HCT116 (cell line): ENCODE data around the gene ACOT7. TPM values are rescaled to one million over a fixed set of nuclear protein-coding genes. Genes with fewer than 3 reads are reported as not detected.
A peak's percentile ranks its signal among the peaks of the same experiment; 100 is the strongest.

Experiments
- ATAC-seq: fragments of 200-7000 bp; cut with Tn5 transposase; 2 replicates; pipeline ENCODE4 v1.9.1; 2020; ENCODE audit warnings: mild to moderate bottlenecking, moderate library complexity
- BruUV-seq: library from RNA; stranded (reverse); fragments of 400-500 nt; replicated peaks from 2 replicates; lab custom pipeline; 2021; lab: Mats Ljungman, UMichigan
- CTCF ChIA-PET: fragments of 300-600 bp; sonication (Branson Sonifier 250); formaldehyde crosslinking; loops from one replicate; lab custom pipeline; 2021; ENCODE audit warnings: antibody characterized with exemption; lab: Charles Lee
- POLR2A ChIA-PET: fragments of 300-600, 350-600 bp; sonication (Branson Sonifier 250); formaldehyde crosslinking; loops from one replicate; lab custom pipeline; 2021; ENCODE audit warnings: antibody characterized with exemption; lab: Charles Lee
- RAD21 ChIA-PET, 2 experiments: fragments of 300-600 bp; sonication (Branson Sonifier 250); formaldehyde crosslinking; loops; one replicate each; lab custom pipeline; 2023; ENCODE audit warnings: low total read pairs in 2 of 2; ENCODE audit not compliant: uncharacterized antibody in 2 of 2, unreplicated experiment in 2 of 2, low non-redundant PET in 1 of 2; lab: Charles Lee
- DNase-seq: peaks from one replicate; pipeline ENCODE4 v3.0.0-alpha.2; 2010; ENCODE audit warnings: low read depth, low spot score
- H2AFZ ChIP-seq: fragments of 200-600 bp; shearing (Covaris generic), sonication (generic); 2 replicates; pipeline ENCODE4 v1.6.1; 2017; ENCODE audit warnings: low read depth, mixed run types, mixed read lengths, antibody characterized with exemption, low read length; ENCODE audit not compliant: poor library complexity, severe bottlenecking
- H3K27ac ChIP-seq: 2 replicates; pipeline ENCODE4 v1.5.1; 2012; ENCODE audit warnings: low read depth, low read length
- H3K27me3 ChIP-seq: fragments of 200-600 bp; sonication (generic); 2 replicates; pipeline ENCODE4 v1.6.1; 2016; ENCODE audit warnings: mixed run types, low read length, mixed read lengths; ENCODE audit not compliant: insufficient read depth
- H3K36me3 ChIP-seq, 2 experiments: fragments of 200-500 bp in 1 of 2; fragments of 200-600 bp in 1 of 2; sonication (Bioruptor generic) in 1 of 2; sonication (generic) in 1 of 2; 2 replicates each; pipeline versions ENCODE4 v1.5.1 to v1.6.1; 2014 to 2016; ENCODE audit warnings: low read length in 2 of 2, inconsistent platforms in 1 of 2, mixed read lengths in 1 of 2, mixed run types in 1 of 2; ENCODE audit not compliant: insufficient read depth in 2 of 2, control insufficient read depth in 1 of 2
- H3K4me1 ChIP-seq, 2 experiments: fragments of 200-600 bp in 1 of 2; sonication (generic) in 1 of 2; 2 replicates each; pipeline versions ENCODE4 v1.5.1 to v1.6.1; 2012 to 2017; ENCODE audit warnings: low read length in 2 of 2, inconsistent platforms in 1 of 2, mild to moderate bottlenecking in 1 of 2, mixed read lengths in 1 of 2, mixed run types in 1 of 2, moderate library complexity in 1 of 2; ENCODE audit not compliant: insufficient read depth in 2 of 2, control insufficient read depth in 1 of 2
- H3K4me2 ChIP-seq: fragments of 200-600 bp; sonication (generic); 2 replicates; pipeline ENCODE4 v1.6.1; 2017; ENCODE audit warnings: mixed run types, low read length, mixed read lengths
- H3K4me3 ChIP-seq, 2 experiments: fragments of 200-600 bp in 1 of 2; sonication (generic) in 1 of 2; replicated peaks in 1 of 2; 2 replicates each; pipeline ENCODE4 v1.5.1; 2011 to 2016; ENCODE audit warnings: low read length in 2 of 2, control low read depth in 1 of 2, low read depth in 1 of 2, mild to moderate bottlenecking in 1 of 2, mixed read lengths in 1 of 2, mixed run types in 1 of 2
- H3K79me2 ChIP-seq: fragments of 200-600 bp; sonication (generic); 2 replicates; pipeline ENCODE4 v1.6.1; 2017; ENCODE audit warnings: mild to moderate bottlenecking, mixed run types, low read length, moderate library complexity, mixed read lengths; ENCODE audit not compliant: insufficient read depth
- H3K9ac ChIP-seq: fragments of 200-600 bp; sonication (generic); 2 replicates; pipeline ENCODE4 v1.6.1; 2016; ENCODE audit warnings: low read length, mixed read lengths
- H3K9me2 ChIP-seq: fragments of 200-600 bp; sonication (generic), shearing (Covaris generic); 2 replicates; pipeline ENCODE4 v1.6.1; 2017; ENCODE audit warnings: mixed run types, mild to moderate bottlenecking, moderate library complexity; ENCODE audit not compliant: insufficient read depth
- H3K9me3 ChIP-seq, 2 experiments: fragments of 200-500 bp in 1 of 2; fragments of 200-600 bp in 1 of 2; sonication (Bioruptor generic) in 1 of 2; sonication (generic) in 1 of 2; 2 replicates each; pipeline ENCODE4 v1.6.1; 2014 to 2017; ENCODE audit warnings: low read length in 2 of 2, mixed read lengths in 2 of 2, inconsistent platforms in 1 of 2, low read depth in 1 of 2, mild to moderate bottlenecking in 1 of 2, mixed run types in 1 of 2, moderate library complexity in 1 of 2; ENCODE audit not compliant: control insufficient read depth in 1 of 2, insufficient read depth in 1 of 2
- H4K20me1 ChIP-seq: fragments of 200-600 bp; sonication (generic), shearing (Covaris generic); 2 replicates; pipeline ENCODE4 v1.6.1; 2017; ENCODE audit warnings: mixed run types, mild to moderate bottlenecking, moderate library complexity; ENCODE audit not compliant: insufficient read depth
- ATF3 ChIP-seq: IDR thresholded peaks from 2 replicates; pipeline ENCODE4 v1.6.1; 2012
- CEBPB ChIP-seq: IDR thresholded peaks from 2 replicates; pipeline ENCODE4 v1.6.1; 2012; ENCODE audit warnings: low read depth
- EGR1 ChIP-seq: IDR thresholded peaks from 2 replicates; pipeline ENCODE4 v1.6.1; 2012; ENCODE audit warnings: low read depth
- EZH2phosphoT487 ChIP-seq: fragments of 200-600 bp; IDR thresholded peaks from 2 replicates; pipeline ENCODE4 v1.6.1; 2018; ENCODE audit warnings: antibody characterized with exemption, borderline replicate concordance
- FOSL1 ChIP-seq: IDR thresholded peaks from 2 replicates; pipeline ENCODE4 v1.6.1; 2012; ENCODE audit warnings: low read depth
- RAD21 ChIP-seq: IDR thresholded peaks from 2 replicates; pipeline ENCODE4 v1.6.1; 2012; ENCODE audit warnings: low read depth, mild to moderate bottlenecking
- REST ChIP-seq: IDR thresholded peaks from 2 replicates; pipeline ENCODE4 v1.6.1; 2012; ENCODE audit warnings: low read depth
- TCF7L2 ChIP-seq: IDR thresholded peaks from 2 replicates; pipeline ENCODE4 v1.7.0; 2011; ENCODE audit warnings: borderline replicate concordance, inconsistent platforms; ENCODE audit not compliant: insufficient read depth, insufficient read length; ENCODE audit errors: extremely low read depth
- YY1 ChIP-seq: IDR thresholded peaks from 2 replicates; pipeline ENCODE4 v1.6.1; 2011; ENCODE audit warnings: low read length, low read depth, moderate library complexity, mild to moderate bottlenecking; ENCODE audit not compliant: insufficient replicate concordance; ENCODE audit errors: extremely low read depth
- ZBTB33 ChIP-seq: IDR thresholded peaks from 2 replicates; pipeline ENCODE4 v1.6.1; 2011; ENCODE audit warnings: mild to moderate bottlenecking, low read length, moderate library complexity; ENCODE audit not compliant: insufficient replicate concordance; ENCODE audit errors: extremely low read depth
- intact Hi-C: fragments of 100-400 bp; cut with micrococcal nuclease; formaldehyde crosslinking; loops from 2 replicates; pipeline ENCODE4 v1.10.0; 2022
- total RNA-seq: library from RNA; stranded (reverse); gene quantifications from one replicate; pipeline ENCODE4 v1.2.1, GENCODE V29; 2021; ENCODE audit not compliant: unreplicated experiment

ACOT7 gene
- total RNA-seq, 1 experiment from 2014 or later, result 162 TPM

GRCh38 chr1:6386371-6386949 is 7.1 kb downstream of the ACOT7 start:
- Histone ChIP-seq H3K36me3 (no peaks in the 10 kb centered on the region; a peak in 1 of 4 replicates), H3K4me3 (peak overlapping the region; percentile 49 to 58), H3K27ac (peak overlapping the region; percentile 62), H3K27me3 (no peaks in the 10 kb centered on the region), H2AFZ (no peak overlapping the region), H3K79me2 (peaks cover 94% of the 10 kb centered on the region), H3K9me2 (no peaks in the 10 kb centered on the region), H3K9ac (peak overlapping the region; percentile 62), H3K4me2 (peak overlapping the region; percentile 87), H4K20me1 (no peaks in the 10 kb centered on the region), H3K9me3 (no peaks in the 10 kb centered on the region), H3K4me1 (peaks cover 31 to 54% of the 10 kb centered on the region in 2 experiments)
- no TSS peak for BruUV-seq
- intact Hi-C loops, result no loop called here
- ChIA-PET RAD21 (no interaction called here), POLR2A (no interaction called here), CTCF (interaction anchor here (1.0 to 1.2 kb wide), 2 partner anchors 10 to 12 kb away, joined by 3 read pairs; no protein-coding TSS in a partner anchor)
- TF ChIP-seq YY1 (no peak), TCF7L2 (peak; percentile 16), RAD21 (no peak), EGR1 (no peak), CEBPB (no peak), EZH2phosphoT487 (no peak), ATF3 (no peak), REST (no peak), ZBTB33 (no peak), FOSL1 (peak; percentile 65)
- DNase-seq (peak; percentile 38), ATAC-seq (peak; percentile 65)
